Measurements from ENCODE around the gene ACADS. TPM values are rescaled to one million over a fixed set of nuclear protein-coding genes. Genes with fewer than 3 reads are reported as not detected.

ACADS gene
- total RNA-seq, 1 experiment from 2014 or later = 15.9 TPM

- CTCF ChIA-PET = interaction anchor here (0.7 kb wide), 1 partner anchor 39 kb away, joined by 3 read pairs; no protein-coding TSS in a partner anchor
- intact Hi-C loops (cut with micrococcal nuclease; ENCODE audit: unreplicated experiment) = no loop called here
- no peak overlapping the region for H3K4me3 ChIP-seq (ENCODE audit: low read depth in 2 of 2, low read length in 2 of 2)
- no peaks in the 10 kb centered on the region for H3K4me1 ChIP-seq (ENCODE audit: control insufficient read depth, insufficient read depth, low read length)
- BruUV-seq (replicated peaks) = no TSS peak
- no peak; the same call in 1 of the 2 replicates for TF ChIP-seq CTCF (IDR thresholded peaks at IDR 0.05)
- no peak for TF ChIP-seq POLR2AphosphoS5 (IDR thresholded peaks at IDR 0.05; ENCODE audit: low read depth, low read length)
- no peak for TF ChIP-seq SIN3A (IDR thresholded peaks at IDR 0.05; ENCODE audit: borderline replicate concordance, insufficient read depth, low read depth, low read length)
- TF ChIP-seq REST (IDR thresholded peaks at IDR 0.05; ENCODE audit: insufficient read depth in 1 of 2, low read depth in 2 of 2, low read length in 1 of 2) = no peak
- no peak for TF ChIP-seq TCF7L2 (IDR thresholded peaks at IDR 0.05; ENCODE audit: low read depth, low read length)
- 0 out of 2 replicates have a peak, but pooled peaks cover 1% of the 10 kb centered on the region for H3K36me3 ChIP-seq (ENCODE audit: control insufficient read depth, insufficient read depth, low read length)
- in situ Hi-C loops (cut with HindIII; ENCODE audit: low pct_unique_long_range_greater_than_20kb, low sequenced_read_pairs) = no loop called here
- no peaks in the 10 kb centered on the region for H3K27me3 ChIP-seq (ENCODE audit: control insufficient read depth, insufficient read depth, low read length)
- DNase-seq (ENCODE audit: low read depth, low spot score) (no peak), ATAC-seq (no peak)
- POLR2A ChIA-PET = no interaction called here
- no peaks in the 10 kb centered on the region for H3K9me3 ChIP-seq (ENCODE audit: control insufficient read depth, insufficient read depth, low read depth, low read length)
- no peak overlapping the region for H3K27ac ChIP-seq (ENCODE audit: low read length)
Observed at GRCh38 chr12:120775862-120776552, 50.4 kb downstream of the ACADS start.

GRCh38 chr12:120783197-120783596, 57.6 kb downstream of the ACADS start:
- Histone ChIP-seq H3K27ac (ENCODE audit: low read length) (no peak overlapping the region), H3K27me3 (ENCODE audit: control insufficient read depth, insufficient read depth, low read length) (no peaks in the 10 kb centered on the region), H3K4me1 (ENCODE audit: control insufficient read depth, insufficient read depth, low read length) (no peaks in the 10 kb centered on the region), H3K36me3 (ENCODE audit: control insufficient read depth, insufficient read depth, low read length) (peaks cover 4% of the 10 kb centered on the region; the same call in 1 of the 2 replicates), H3K9me3 (ENCODE audit: control insufficient read depth, insufficient read depth, low read depth, low read length) (no peaks in the 10 kb centered on the region), H3K4me3 (ENCODE audit: low read depth in 2 of 2, low read length in 2 of 2) (no peak overlapping the region)
- intact Hi-C loops (cut with micrococcal nuclease; ENCODE audit: unreplicated experiment) = no loop called here
- DNase-seq (ENCODE audit: low read depth, low spot score) = no peak
- no TSS peak for BruUV-seq (replicated peaks)
- in situ Hi-C loops (cut with HindIII; ENCODE audit: low pct_unique_long_range_greater_than_20kb, low sequenced_read_pairs) = no loop called here
- no peak for ATAC-seq
- POLR2A ChIA-PET = interaction anchor here (0.6 kb wide), 1 partner anchor 137 kb away, joined by 3 read pairs; no protein-coding TSS in a partner anchor
- CTCF ChIA-PET = no interaction called here
- TF ChIP-seq CTCF (IDR thresholded peaks at IDR 0.05) (no peak), TCF7L2 (IDR thresholded peaks at IDR 0.05; ENCODE audit: low read depth, low read length) (no peak), SIN3A (IDR thresholded peaks at IDR 0.05; ENCODE audit: borderline replicate concordance, insufficient read depth, low read depth, low read length) (no peak), REST (IDR thresholded peaks at IDR 0.05; ENCODE audit: insufficient read depth in 1 of 2, low read depth in 2 of 2, low read length in 1 of 2) (no peak)
